HEK293 (cell line): ENCODE data around the gene DTHD1.

ENCODE experiments used
- CTCF ChIA-PET: fragments of 350-600 bp; formaldehyde crosslinking; extraction: SDS; loops from one replicate; lab custom pipeline; 2021; ENCODE audit warnings: antibody characterized with exemption; lab: Yijun Ruan, JAX
- POLR2A ChIA-PET: fragments of 300-600 bp; formaldehyde crosslinking; extraction: SDS; loops from one replicate; lab custom pipeline; 2020; ENCODE audit warnings: antibody characterized with exemption, inconsistent platforms; lab: Yijun Ruan, JAX
- H3K27ac ChIP-seq: fragments of 200-500 bp; sonication (Bioruptor generic); 2 replicates; pipeline ENCODE4 v1.5.1; 2014; ENCODE audit warnings: low read depth, low read length, control low read depth, inconsistent platforms; ENCODE audit errors: extremely low read depth
- H3K36me3 ChIP-seq, 2 experiments: fragments of 200-500 bp in 1 of 2; sonication (Bioruptor generic) in 1 of 2; 1 replicate in 1 of 2; 2 replicates in 1 of 2; pipeline ENCODE4 v1.5.1; 2014 to 2017; ENCODE audit warnings: inconsistent platforms in 2 of 2, low read length in 2 of 2; ENCODE audit not compliant: control insufficient read depth in 2 of 2, insufficient read depth in 1 of 2
- H3K4me1 ChIP-seq: fragments of 200-500 bp; sonication (Bioruptor generic); 2 replicates; pipeline ENCODE4 v1.5.1; 2014; ENCODE audit warnings: mild to moderate bottlenecking, low read length, inconsistent platforms; ENCODE audit not compliant: control insufficient read depth, insufficient read depth
- H3K4me3 ChIP-seq: 2 replicates; pipeline ENCODE4 v1.5.1; 2011; ENCODE audit warnings: low read depth, mild to moderate bottlenecking, control low read depth, low read length, moderate library complexity
- H3K9me3 ChIP-seq: fragments of 200-500 bp; sonication (Bioruptor generic); 2 replicates; pipeline ENCODE4 v1.5.1; 2014; ENCODE audit warnings: low read depth, low read length, inconsistent platforms; ENCODE audit not compliant: control insufficient read depth, insufficient read depth
- ATF2 ChIP-seq: fragments of 450-650 bp; formaldehyde crosslinking; IDR thresholded peaks from 2 replicates; pipeline ENCODE4 v1.5.1; 2016; ENCODE audit warnings: missing biosample characterization, missing genetic modification characterization, low read depth
- BCL11A ChIP-seq: fragments of 450-650 bp; formaldehyde crosslinking; IDR thresholded peaks from 2 replicates; pipeline ENCODE4 v1.5.1; 2016; ENCODE audit warnings: low read depth, missing biosample characterization, missing genetic modification characterization
- EGR2 ChIP-seq: fragments of 450-650 bp; formaldehyde crosslinking; IDR thresholded peaks from 2 replicates; pipeline ENCODE4 v1.5.1; 2016; ENCODE audit warnings: low read depth, missing biosample characterization, missing genetic modification characterization
- MEIS1 ChIP-seq: sonication (generic); formaldehyde crosslinking; IDR thresholded peaks from 2 replicates; pipeline ENCODE4 v1.8.1; 2022; ENCODE audit warnings: missing genetic modification reagents, mild to moderate bottlenecking, borderline replicate concordance
- PATZ1 ChIP-seq: fragments of 450-650 bp; formaldehyde crosslinking; IDR thresholded peaks from 2 replicates; pipeline ENCODE4 v1.5.1; 2016; ENCODE audit warnings: missing biosample characterization, missing genetic modification characterization
- ZEB2 ChIP-seq: fragments of 450-650 bp; formaldehyde crosslinking; IDR thresholded peaks from 2 replicates; pipeline ENCODE4 v1.5.1; 2016; ENCODE audit warnings: missing biosample characterization, missing genetic modification characterization
- ZFP3 ChIP-seq: fragments of 450-650 bp; formaldehyde crosslinking; IDR thresholded peaks from 2 replicates; pipeline ENCODE4 v1.5.1; 2016; ENCODE audit warnings: low read depth, missing biosample characterization, missing genetic modification characterization
- ZNF132 ChIP-seq: fragments of 450-650 bp; formaldehyde crosslinking; IDR thresholded peaks from 2 replicates; pipeline ENCODE4 v1.5.1; 2017; ENCODE audit warnings: missing biosample characterization, missing genetic modification characterization, borderline replicate concordance
- ZNF248 ChIP-seq: fragments of 450-650 bp; formaldehyde crosslinking; IDR thresholded peaks from 2 replicates; pipeline ENCODE4 v1.5.1; 2017; ENCODE audit warnings: missing biosample characterization, missing genetic modification characterization
- ZNF26 ChIP-seq: fragments of 450-650 bp; formaldehyde crosslinking; IDR thresholded peaks from 2 replicates; pipeline ENCODE4 v1.5.1; 2016; ENCODE audit warnings: missing biosample characterization, missing genetic modification characterization
- ZNF585B ChIP-seq: fragments of 450-650 bp; formaldehyde crosslinking; IDR thresholded peaks from 2 replicates; pipeline ENCODE4 v1.5.1; 2016; ENCODE audit warnings: missing biosample characterization, missing genetic modification characterization
- ZNF747 ChIP-seq: fragments of 450-650 bp; formaldehyde crosslinking; IDR thresholded peaks from 2 replicates; pipeline ENCODE4 v1.5.1; 2016; ENCODE audit warnings: missing biosample characterization, missing genetic modification characterization
- TF ChIP-seq, protein P1 (sequence below): fragments of 450-650 bp; IDR thresholded peaks from 2 replicates; pipeline ENCODE4 v1.5.1; 2018; ENCODE audit warnings: missing biosample characterization, mild to moderate bottlenecking, missing genetic modification characterization
- TF ChIP-seq, protein P2 (sequence below): fragments of 450-650 bp; formaldehyde crosslinking; IDR thresholded peaks from 2 replicates; pipeline ENCODE4 v1.5.1; 2016; ENCODE audit warnings: missing biosample characterization, missing genetic modification characterization

The DTHD1 gene

DNA sequence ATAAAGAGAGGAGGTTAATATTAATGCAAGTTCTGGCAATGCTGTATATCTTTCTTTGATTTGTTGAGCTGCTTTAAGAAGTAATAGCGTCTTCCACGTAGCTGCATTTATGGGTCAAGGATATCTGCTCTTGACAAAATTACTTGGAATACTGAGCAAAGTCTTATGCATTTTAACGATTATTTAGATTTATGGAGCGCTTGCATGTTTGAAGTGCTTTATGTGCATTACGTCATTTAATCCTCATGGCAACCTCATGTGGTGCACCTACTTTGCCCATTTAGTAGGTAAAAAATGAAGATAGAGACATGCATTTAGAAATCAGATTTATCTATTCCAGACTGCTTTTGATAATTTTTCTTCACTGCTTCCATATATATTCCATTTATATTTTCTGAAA lies 46.0 kb downstream of the DTHD1 start (continued):
- TF ChIP-seq ATF2 (tag by site-specific recombination), result peak; percentile 80; the same call in 1 of the 2 replicates
- TF ChIP-seq, protein P1, sequence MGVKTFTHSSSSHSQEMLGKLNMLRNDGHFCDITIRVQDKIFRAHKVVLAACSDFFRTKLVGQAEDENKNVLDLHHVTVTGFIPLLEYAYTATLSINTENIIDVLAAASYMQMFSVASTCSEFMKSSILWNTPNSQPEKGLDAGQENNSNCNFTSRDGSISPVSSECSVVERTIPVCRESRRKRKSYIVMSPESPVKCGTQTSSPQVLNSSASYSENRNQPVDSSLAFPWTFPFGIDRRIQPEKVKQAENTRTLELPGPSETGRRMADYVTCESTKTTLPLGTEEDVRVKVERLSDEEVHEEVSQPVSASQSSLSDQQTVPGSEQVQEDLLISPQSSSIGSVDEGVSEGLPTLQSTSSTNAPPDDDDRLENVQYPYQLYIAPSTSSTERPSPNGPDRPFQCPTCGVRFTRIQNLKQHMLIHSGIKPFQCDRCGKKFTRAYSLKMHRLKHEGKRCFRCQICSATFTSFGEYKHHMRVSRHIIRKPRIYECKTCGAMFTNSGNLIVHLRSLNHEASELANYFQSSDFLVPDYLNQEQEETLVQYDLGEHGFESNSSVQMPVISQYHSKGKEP (tag by site-specific recombination), result peak; percentile 62; the same call in 1 of the 2 replicates
- no peak for TF ChIP-seq ZEB2
- TF ChIP-seq, protein P2, sequence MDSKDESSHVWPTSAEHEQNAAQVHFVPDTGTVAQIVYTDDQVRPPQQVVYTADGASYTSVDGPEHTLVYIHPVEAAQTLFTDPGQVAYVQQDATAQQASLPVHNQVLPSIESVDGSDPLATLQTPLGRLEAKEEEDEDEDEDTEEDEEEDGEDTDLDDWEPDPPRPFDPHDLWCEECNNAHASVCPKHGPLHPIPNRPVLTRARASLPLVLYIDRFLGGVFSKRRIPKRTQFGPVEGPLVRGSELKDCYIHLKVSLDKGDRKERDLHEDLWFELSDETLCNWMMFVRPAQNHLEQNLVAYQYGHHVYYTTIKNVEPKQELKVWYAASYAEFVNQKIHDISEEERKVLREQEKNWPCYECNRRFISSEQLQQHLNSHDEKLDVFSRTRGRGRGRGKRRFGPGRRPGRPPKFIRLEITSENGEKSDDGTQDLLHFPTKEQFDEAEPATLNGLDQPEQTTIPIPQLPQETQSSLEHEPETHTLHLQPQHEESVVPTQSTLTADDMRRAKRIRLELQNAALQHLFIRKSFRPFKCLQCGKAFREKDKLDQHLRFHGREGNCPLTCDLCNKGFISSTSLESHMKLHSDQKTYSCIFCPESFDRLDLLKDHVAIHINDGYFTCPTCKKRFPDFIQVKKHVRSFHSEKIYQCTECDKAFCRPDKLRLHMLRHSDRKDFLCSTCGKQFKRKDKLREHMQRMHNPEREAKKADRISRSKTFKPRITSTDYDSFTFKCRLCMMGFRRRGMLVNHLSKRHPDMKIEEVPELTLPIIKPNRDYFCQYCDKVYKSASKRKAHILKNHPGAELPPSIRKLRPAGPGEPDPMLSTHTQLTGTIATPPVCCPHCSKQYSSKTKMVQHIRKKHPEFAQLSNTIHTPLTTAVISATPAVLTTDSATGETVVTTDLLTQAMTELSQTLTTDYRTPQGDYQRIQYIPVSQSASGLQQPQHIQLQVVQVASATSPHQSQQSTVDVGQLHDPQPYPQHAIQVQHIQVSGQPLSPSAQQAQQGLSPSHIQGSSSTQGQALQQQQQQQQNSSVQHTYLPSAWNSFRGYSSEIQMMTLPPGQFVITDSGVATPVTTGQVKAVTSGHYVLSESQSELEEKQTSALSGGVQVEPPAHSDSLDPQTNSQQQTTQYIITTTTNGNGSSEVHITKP (tag by site-specific recombination), result no peak
- no peak for TF ChIP-seq ZNF26 (tag by site-specific recombination)

DNA sequence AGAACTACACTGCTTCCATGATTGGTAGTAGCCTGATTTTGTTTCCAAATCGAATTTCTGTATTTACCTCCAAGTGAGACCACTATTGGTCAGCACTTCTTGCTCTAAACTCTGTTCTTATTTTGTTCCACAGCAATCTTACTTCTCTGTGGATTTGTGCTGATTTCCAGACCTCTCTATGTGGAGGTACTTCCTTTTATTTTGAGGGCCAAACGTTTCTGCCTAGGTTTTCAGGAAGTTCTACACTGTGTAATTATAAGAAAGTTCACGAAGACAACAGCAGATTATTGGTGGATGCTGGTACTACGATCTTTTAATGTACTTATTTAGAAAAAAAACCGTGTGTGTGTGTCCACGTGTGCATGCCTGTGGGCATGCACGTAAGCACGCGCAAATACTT lies 46.7 kb downstream of the DTHD1 start:
- no peaks in the 10 kb centered on the region for H3K36me3 ChIP-seq
- CTCF ChIA-PET, result interaction anchor here (1.0 kb wide), 1 partner anchor 76 kb away, joined by 3 read pairs; no protein-coding TSS in a partner anchor
- POLR2A ChIA-PET, result no interaction called here
- no peak overlapping the region for H3K4me3 ChIP-seq
- no peak overlapping the region for H3K27ac ChIP-seq
- no peaks in the 10 kb centered on the region for H3K9me3 ChIP-seq
- no peaks in the 10 kb centered on the region for H3K4me1 ChIP-seq
- TF ChIP-seq ZNF132 (tag by site-specific recombination), result no peak
- no peak for TF ChIP-seq PATZ1 (tag by site-specific recombination)
- no peak for TF ChIP-seq ZFP3 (tag by site-specific recombination)
- TF ChIP-seq MEIS1 (CRISPR knock-in tag), result no peak
- TF ChIP-seq BCL11A (tag by site-specific recombination), result no peak
- TF ChIP-seq ZNF747 (tag by site-specific recombination), result no peak
- no peak for TF ChIP-seq ZNF248 (tag by site-specific recombination)
- no peak for TF ChIP-seq ZNF585B (tag by site-specific recombination)
- no peak for TF ChIP-seq EGR2
- TF ChIP-seq, all 188 proteins: peak for 0
